Breast epithelium (tissue), 3 donors: ENCODE data around the gene ARID1A.

Experiments
- CTCF ChIP-seq, 3 donors: fragments of 450-650 bp; IDR thresholded peaks; one replicate each; pipeline ENCODE4 v1.5.1; 2016 to 2017; ENCODE audit warnings: antibody characterized with exemption in 3 of 3, mild to moderate bottlenecking in 3 of 3, moderate library complexity in 3 of 3
- POLR2A ChIP-seq: fragments of 450-650 bp; IDR thresholded peaks from one replicate; pipeline ENCODE4 v1.6.1; 2016; ENCODE audit warnings: antibody characterized with exemption, mild to moderate bottlenecking, moderate library complexity
- POLR2AphosphoS5 ChIP-seq, 3 donors: sonication (generic); formaldehyde crosslinking; IDR thresholded peaks; one replicate each; pipeline ENCODE4 v1.6.1; 2017; ENCODE audit warnings: antibody characterized with exemption in 3 of 3

GRCh38 chr1:26743426-26744059 lies 47.7 kb downstream of the ARID1A start:
- no peak for TF ChIP-seq CTCF (IDR thresholded peaks at IDR 0.05)
- TF ChIP-seq POLR2AphosphoS5 (IDR thresholded peaks at IDR 0.05), result no peak
- no peak for TF ChIP-seq POLR2A
